ENCODE data around the gene RPL13. TPM values are rescaled to one million over a fixed set of nuclear protein-coding genes. Genes with fewer than 3 reads are reported as not detected.

The RPL13 gene
- total RNA-seq, 1 experiment from 2014 or later, result 2,157 TPM

GRCh38 chr16:89522287-89522686 lies 38.2 kb upstream of the RPL13 start:
- H2BK15ac ChIP-seq (ENCODE audit: low read depth, low read length), result no peak overlapping the region
- no peak overlapping the region for H3K4me2 ChIP-seq (ENCODE audit: insufficient read depth, insufficient read length, low read length)
- H2AFZ ChIP-seq (ENCODE audit: low read length), result no peak overlapping the region
- no peak overlapping the region for H2BK20ac ChIP-seq (ENCODE audit: low read depth, low read length, poor library complexity, severe bottlenecking)
- no peak overlapping the region for H4K8ac ChIP-seq (replicated peaks; ENCODE audit: insufficient read length, low read depth, low read length)
- H3K4ac ChIP-seq (ENCODE audit: low read depth, low read length), result no peak overlapping the region
- H3K79me2 ChIP-seq (ENCODE audit: insufficient read depth, low read length), result peaks cover 7% of the 10 kb centered on the region; the same call in 1 of the 2 replicates
- DNase-seq, result peak; percentile 57
- WGBS (ENCODE audit: extremely low coverage, insufficient read length, low lambda C conversion rate), result no CpG with 5 or more reads among the region's 31 CpGs
- no peak overlapping the region for H3T11ph ChIP-seq (ENCODE audit: low read length)
- H3K9ac ChIP-seq (ENCODE audit: extremely low read depth, insufficient read length, low read length), result no peak overlapping the region
- no peak overlapping the region for H2BK12ac ChIP-seq (ENCODE audit: insufficient read length, low read depth, low read length)
- H3K36me3 Mint-ChIP-seq (ENCODE audit: insufficient read depth in 1 of 3, low read depth in 3 of 3), result peaks cover 52 to 94% (median 85%) of the 10 kb centered on the region in 3 experiments; a peak in 6 of 7 replicates
- H3K27me3 Mint-ChIP-seq (ENCODE audit: low read depth), result no peaks in the 10 kb centered on the region
- H3K4me1 ChIP-seq (ENCODE audit: insufficient read depth, low read length), result no peaks in the 10 kb centered on the region
- H3K23me2 ChIP-seq (ENCODE audit: insufficient read length, low read depth, low read length, poor library complexity, severe bottlenecking), result no peaks in the 10 kb centered on the region
- H3K23ac ChIP-seq (ENCODE audit: insufficient read length, low read depth, low read length), result no peak overlapping the region
- peaks cover 6% of the 10 kb centered on the region for H3K79me1 ChIP-seq (ENCODE audit: insufficient read depth, low read depth, low read length, poor library complexity, severe bottlenecking)
- no peak overlapping the region for H3K4me3 Mint-ChIP-seq
- H3K9me3 ChIP-seq (ENCODE audit: control insufficient read depth, low read depth, low read length), result no peaks in the 10 kb centered on the region
- H3K14ac ChIP-seq (ENCODE audit: insufficient read depth, low read length), result no peak overlapping the region
- no peak overlapping the region for H3K56ac ChIP-seq (ENCODE audit: insufficient read length, low read depth, low read length)
- H4K5ac ChIP-seq (ENCODE audit: insufficient read length, low read depth, low read length), result no peak overlapping the region
- H3K27ac ChIP-seq (ENCODE audit: insufficient read length, low read depth, low read length), result no peak overlapping the region
- H2AK5ac ChIP-seq (ENCODE audit: insufficient read length, low read length), result no peak overlapping the region
- H3K27ac Mint-ChIP-seq, result no peak overlapping the region
- H3K9me3 Mint-ChIP-seq, result no peaks in the 10 kb centered on the region
- H3K4me1 Mint-ChIP-seq, result peaks cover 6 to 7% of the 10 kb centered on the region in 2 experiments; a peak in 2 of 4 replicates
- H3K18ac ChIP-seq (ENCODE audit: insufficient read length, low read depth, low read length), result no peak overlapping the region
- H4K91ac ChIP-seq (ENCODE audit: insufficient read length, low read depth, low read length), result no peak overlapping the region
- no peak for TF ChIP-seq CTCF (conservative IDR thresholded peaks at IDR 0.05)
- H3K27me3 ChIP-seq (ENCODE audit: insufficient read depth, low read length), result no peaks in the 10 kb centered on the region; the same call in 1 of the 2 replicates
- H2BK5ac ChIP-seq (ENCODE audit: insufficient read length, low read length), result no peak overlapping the region
- peaks cover 2% of the 10 kb centered on the region for H4K20me1 ChIP-seq (ENCODE audit: control insufficient read depth, insufficient read depth, insufficient read length)
- no peak overlapping the region for H2BK120ac ChIP-seq (ENCODE audit: low read depth, low read length, poor library complexity, severe bottlenecking)
